Esophagus muscularis mucosa (tissue), 4 donors: ENCODE results near the gene BRF1. TPM values are rescaled to one million over a fixed set of nuclear protein-coding genes. Genes with fewer than 3 reads are reported as not detected.
"Not testable (repeated sequence)": the region's sequence is repeated elsewhere in the genome, so short reads cannot be mapped to it uniquely, and the experiment has no call there.

Experiments used
- DNase-seq: peaks from one replicate; pipeline ENCODE4 v3.0.0-alpha.2; 2017; ENCODE audit errors: extremely low spot score
- H3K27ac ChIP-seq, 4 donors: fragments of 200-600 bp; sonication (generic); replicated peaks in 1 of 4; 1 replicate in 3 of 4; 2 replicates in 1 of 4; pipeline ENCODE4 v1.5.1; 2016 to 2019; ENCODE audit warnings: mild to moderate bottlenecking in 1 of 4
- H3K27me3 ChIP-seq, 4 donors: fragments of 200-600 bp; sonication (generic); one replicate each; pipeline versions ENCODE4 v1.5.1 to v1.6.0; 2016 to 2019
- H3K36me3 ChIP-seq, 4 donors: fragments of 200-600 bp; sonication (generic); one replicate each; pipeline ENCODE4 v1.5.1; 2016 to 2019
- H3K4me1 ChIP-seq, 4 donors: fragments of 200-600 bp; sonication (generic); one replicate each; pipeline ENCODE4 v1.5.1; 2016 to 2019
- H3K4me3 ChIP-seq, 4 donors: fragments of 200-600 bp; sonication (generic); 1 replicate in 2 of 4; 2 replicates in 2 of 4; pipeline ENCODE4 v1.5.1; 2016 to 2019; ENCODE audit warnings: mild to moderate bottlenecking in 4 of 4, moderate library complexity in 1 of 4
- H3K9me3 ChIP-seq, 4 donors: fragments of 200-600 bp; sonication (generic); 1 replicate in 3 of 4; 2 replicates in 1 of 4; pipeline ENCODE4 v1.5.1; 2016 to 2019
- EP300 ChIP-seq: sonication (generic); formaldehyde crosslinking; IDR thresholded peaks from one replicate; pipeline ENCODE4 v1.6.1; 2017; ENCODE audit warnings: antibody characterized with exemption
- POLR2A ChIP-seq: fragments of 450-650 bp; IDR thresholded peaks from one replicate; pipeline ENCODE4 v1.6.1; 2017; ENCODE audit warnings: antibody characterized with exemption, moderate library complexity, mild to moderate bottlenecking, low read depth
- POLR2AphosphoS5 ChIP-seq, 2 donors: sonication (generic); formaldehyde crosslinking; IDR thresholded peaks; one replicate each; pipeline ENCODE4 v1.6.1; 2017; ENCODE audit warnings: antibody characterized with exemption in 2 of 2
- WGBS: methylation state at CpG from one replicate; pipeline ENCODE4 v1.1.5; 2018; 5-methylcytosine and 5-hydroxymethylcytosine counted together
- intact Hi-C: fragments of 100-400 bp; cut with DNase I; formaldehyde crosslinking; loops from one replicate; pipeline ENCODE4 v1.15.1; 2023
- total RNA-seq, 4 donors: library from RNA; depleted of rRNA; stranded (reverse); fragments of >200 nt; gene quantifications; one replicate each; pipeline versions ENCODE4 v1.1.0 to v1.2.1, GENCODE V29; 2016
- TF ChIP-seq, protein P1 (sequence below), 3 experiments: fragments of 200-600 bp in 2 of 3; fragments of 450-650 bp in 1 of 3; sonication (generic) in 2 of 3; IDR thresholded peaks; one replicate each; pipeline ENCODE4 v1.5.1; 2017 to 2019; ENCODE audit warnings: antibody characterized with exemption in 3 of 3, mild to moderate bottlenecking in 2 of 3, moderate library complexity in 1 of 3

BRF1 gene
- total RNA-seq, 4 donors from 2014 or later: 23.0 to 47.3 (median 41.4) TPM

- Histone ChIP-seq H3K4me1 (peaks cover 57 to 94% (median 77%) of the 10 kb centered on the region in 4 donors), H3K4me3 (no peak overlapping the region), H3K27me3 (no peaks in the 10 kb centered on the region), H3K9me3 (no peaks in the 10 kb centered on the region), H3K27ac (peak overlapping the region in 2 of 4 donors; percentile 21 to 53), H3K36me3 (no peaks in the 10 kb centered on the region)
- TF ChIP-seq EP300 (no peak), POLR2AphosphoS5 (IDR thresholded peaks at IDR 0.05) (peak in 1 of 2 donors; percentile 38)
- no peak for DNase-seq
- 54% methylated on average over 18 of the region's 18 CpGs for WGBS
- intact Hi-C loops: no loop called here
Observed at GRCh38 chr14:105337966-105338741, 37.4 kb upstream of the BRF1 start.

GRCh38 chr14:105337433-105337832 lies 36.6 kb upstream of the BRF1 start:
- Histone ChIP-seq H3K27ac (peak overlapping the region in 2 of 4 donors; percentile 21 to 53), H3K4me3 (no peak overlapping the region), H3K9me3 (no peaks in the 10 kb centered on the region), H3K4me1 (peaks cover 62 to 90% (median 77%) of the 10 kb centered on the region in 4 donors), H3K27me3 (no peaks in the 10 kb centered on the region), H3K36me3 (no peaks in the 10 kb centered on the region)
- TF ChIP-seq, protein P1, sequence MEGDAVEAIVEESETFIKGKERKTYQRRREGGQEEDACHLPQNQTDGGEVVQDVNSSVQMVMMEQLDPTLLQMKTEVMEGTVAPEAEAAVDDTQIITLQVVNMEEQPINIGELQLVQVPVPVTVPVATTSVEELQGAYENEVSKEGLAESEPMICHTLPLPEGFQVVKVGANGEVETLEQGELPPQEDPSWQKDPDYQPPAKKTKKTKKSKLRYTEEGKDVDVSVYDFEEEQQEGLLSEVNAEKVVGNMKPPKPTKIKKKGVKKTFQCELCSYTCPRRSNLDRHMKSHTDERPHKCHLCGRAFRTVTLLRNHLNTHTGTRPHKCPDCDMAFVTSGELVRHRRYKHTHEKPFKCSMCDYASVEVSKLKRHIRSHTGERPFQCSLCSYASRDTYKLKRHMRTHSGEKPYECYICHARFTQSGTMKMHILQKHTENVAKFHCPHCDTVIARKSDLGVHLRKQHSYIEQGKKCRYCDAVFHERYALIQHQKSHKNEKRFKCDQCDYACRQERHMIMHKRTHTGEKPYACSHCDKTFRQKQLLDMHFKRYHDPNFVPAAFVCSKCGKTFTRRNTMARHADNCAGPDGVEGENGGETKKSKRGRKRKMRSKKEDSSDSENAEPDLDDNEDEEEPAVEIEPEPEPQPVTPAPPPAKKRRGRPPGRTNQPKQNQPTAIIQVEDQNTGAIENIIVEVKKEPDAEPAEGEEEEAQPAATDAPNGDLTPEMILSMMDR (IDR thresholded peaks at IDR 0.05): no peak
- TF ChIP-seq POLR2A (no peak), EP300 (no peak), POLR2AphosphoS5 (IDR thresholded peaks at IDR 0.05) (no peak)
- intact Hi-C loops: no loop called here
- 81% methylated on average over 6 of the region's 6 CpGs for WGBS
- DNase-seq: no peak

- no peak for DNase-seq
- intact Hi-C loops: no loop called here
- Histone ChIP-seq H3K36me3 (no peaks in the 10 kb centered on the region), H3K27ac (no peak overlapping the region), H3K27me3 (no peaks in the 10 kb centered on the region), H3K4me1 (peaks cover 59 to 87% (median 73%) of the 10 kb centered on the region in 4 donors), H3K9me3 (no peaks in the 10 kb centered on the region), H3K4me3 (no peak overlapping the region)
- 97% methylated on average over 22 of the region's 26 CpGs for WGBS
- TF ChIP-seq POLR2A (no peak), EP300 (no peak), POLR2AphosphoS5 (IDR thresholded peaks at IDR 0.05) (no peak)
- TF ChIP-seq, protein P1 (IDR thresholded peaks at IDR 0.05): no peak
Observed at GRCh38 chr14:105336477-105337287, 35.9 kb upstream of the BRF1 start.

GRCh38 chr14:105335735-105336476 lies 35.1 kb upstream of the BRF1 start:
- Histone ChIP-seq H3K27me3 (no peaks in the 10 kb centered on the region), H3K4me3 (no peak overlapping the region), H3K27ac (no peak overlapping the region), H3K36me3 (no peaks in the 10 kb centered on the region), H3K4me1 (peaks cover 52 to 81% (median 68%) of the 10 kb centered on the region in 4 donors), H3K9me3 (no peaks in the 10 kb centered on the region)
- no peak for TF ChIP-seq POLR2A
- TF ChIP-seq, protein P1 (IDR thresholded peaks at IDR 0.05): no peak
- no peak for TF ChIP-seq POLR2AphosphoS5 (IDR thresholded peaks at IDR 0.05)
- TF ChIP-seq EP300: no peak
- no peak for DNase-seq
- intact Hi-C loops: no loop called here
- 87% methylated on average over 18 of the region's 33 CpGs for WGBS

GRCh38 chr14:105335231-105335542 lies 34.4 kb upstream of the BRF1 start:
- H3K27me3 ChIP-seq, H3K27ac ChIP-seq, H3K9me3 ChIP-seq, H3K36me3 ChIP-seq, DNase-seq, H3K4me3 ChIP-seq, intact Hi-C loops: not testable (repeated sequence)
- peaks cover 52 to 81% (median 68%) of the 10 kb centered on the region in 4 donors for H3K4me1 ChIP-seq
- WGBS: 96% methylated on average over 18 of the region's 22 CpGs
